ENCODE results near the gene GRM5.
A peak's percentile ranks its signal among the peaks of the same experiment; 100 is the strongest.
"Not testable (repeated sequence)": the region's sequence is repeated elsewhere in the genome, so short reads cannot be mapped to it uniquely, and the experiment has no call there.

Gene GRM5

DNA sequence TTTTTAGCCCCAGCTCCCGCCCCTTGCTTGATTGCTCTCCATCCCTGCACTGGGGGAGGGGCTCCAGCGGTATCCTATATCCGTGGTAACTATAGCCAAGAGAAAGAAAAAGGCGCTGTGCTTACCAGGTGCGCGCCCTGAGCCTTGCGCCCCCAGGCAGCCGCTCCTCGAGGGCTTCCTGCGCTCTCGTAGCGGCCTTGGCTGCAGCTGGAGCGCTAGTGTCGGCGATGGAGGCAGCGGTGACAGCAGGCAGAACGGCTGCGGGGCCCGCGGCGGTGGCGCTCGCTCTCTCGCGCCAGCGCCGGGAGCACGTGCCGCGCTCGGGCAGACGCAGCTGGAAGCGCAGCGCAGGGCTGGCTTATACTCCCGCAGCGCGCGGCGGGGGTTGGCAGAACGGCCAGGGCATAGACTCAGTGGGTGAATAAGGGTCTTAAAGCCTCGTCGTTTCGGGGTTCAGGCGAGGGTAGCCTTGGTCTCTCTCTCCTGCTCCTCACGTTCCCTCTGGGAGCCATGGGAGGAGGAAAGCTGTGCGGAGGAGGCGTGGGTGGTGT, at the start of gene GRM5:
Gene GRM5 (minus strand): TSS at position 332 of the 551 bp plus-strand sequence. CDS start 18,110 bp downstream, outside the sequence.
- not testable (repeated sequence) for DNase-seq (ENCODE audit: low read depth in 1 of 2, low spot score in 1 of 2)

DNA sequence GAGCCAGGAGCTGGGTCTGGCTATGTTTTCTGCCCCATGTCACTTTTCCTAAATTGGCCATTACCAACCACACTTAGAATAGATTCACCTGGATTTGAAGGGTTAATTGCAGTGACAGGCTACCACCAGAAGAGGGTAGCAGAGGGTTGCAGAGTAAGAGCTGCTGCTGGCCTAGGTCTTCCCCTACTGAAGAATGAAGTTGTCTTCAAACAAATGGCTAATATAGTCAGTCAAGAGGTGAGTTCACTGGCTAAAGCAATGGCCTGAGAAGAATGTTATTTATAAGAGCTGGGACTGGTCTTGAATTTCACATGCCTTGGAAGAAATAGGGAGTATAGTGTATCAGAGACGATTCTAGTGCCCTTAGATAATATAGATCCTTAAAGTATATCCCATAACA, 32.2 kb upstream of the GRM5 start:
- in situ Hi-C loops (cut with HindIII; ENCODE audit: low pct_unique_long_range_greater_than_20kb, low sequenced_read_pairs), result not testable (repeated sequence)
- DNase-seq (ENCODE audit: low read depth in 1 of 2, low spot score in 1 of 2), result peak; percentile 0 to 63

More for the DNA sequence above, at the start of gene GRM5:
- in situ Hi-C loops (cut with HindIII; ENCODE audit: low pct_unique_long_range_greater_than_20kb, low sequenced_read_pairs), result not testable (repeated sequence)

DNA sequence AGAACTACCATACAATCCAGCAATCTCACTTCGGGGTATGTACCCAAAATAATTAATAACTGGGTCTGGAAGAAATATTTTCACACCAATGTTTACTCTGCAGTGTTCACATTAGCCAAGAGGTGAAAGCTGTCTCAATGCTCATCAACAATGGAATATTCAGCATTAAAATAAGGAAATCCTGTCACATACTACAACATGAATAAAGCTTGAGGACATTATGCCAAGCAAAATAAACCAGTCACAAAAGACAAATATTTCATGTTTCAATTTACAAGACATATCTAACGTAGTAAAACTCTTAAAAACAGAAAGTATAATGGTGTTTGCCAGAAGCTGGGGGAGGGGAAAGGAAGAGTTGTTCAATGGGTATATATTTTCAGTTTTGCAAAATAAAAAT, 28.0 kb upstream of the GRM5 start:
- in situ Hi-C loops (cut with HindIII; ENCODE audit: low pct_unique_long_range_greater_than_20kb, low sequenced_read_pairs); DNase-seq (ENCODE audit: low read depth in 1 of 2, low spot score in 1 of 2): not testable (repeated sequence)

DNA sequence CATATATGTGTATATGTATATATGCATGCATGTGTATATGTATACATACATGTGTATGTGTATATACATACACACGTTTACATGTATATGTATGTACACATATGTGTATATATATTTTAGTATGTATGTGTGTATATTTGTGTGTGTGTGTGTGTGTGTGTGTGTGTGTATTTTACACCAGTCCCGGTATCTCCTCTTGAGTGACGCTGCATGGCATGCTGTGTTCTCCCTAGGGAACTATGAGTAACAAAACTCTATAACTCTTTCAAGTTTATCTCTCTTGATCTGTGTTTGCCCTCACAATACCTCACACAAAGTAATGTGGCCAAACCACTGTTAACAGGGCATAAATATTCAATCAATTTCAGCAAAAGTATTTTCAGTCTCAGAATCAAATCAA, 19.2 kb upstream of the GRM5 start:
- DNase-seq (ENCODE audit: low read depth in 1 of 2, low spot score in 1 of 2); in situ Hi-C loops (cut with HindIII; ENCODE audit: low pct_unique_long_range_greater_than_20kb, low sequenced_read_pairs): not testable (repeated sequence)

DNA sequence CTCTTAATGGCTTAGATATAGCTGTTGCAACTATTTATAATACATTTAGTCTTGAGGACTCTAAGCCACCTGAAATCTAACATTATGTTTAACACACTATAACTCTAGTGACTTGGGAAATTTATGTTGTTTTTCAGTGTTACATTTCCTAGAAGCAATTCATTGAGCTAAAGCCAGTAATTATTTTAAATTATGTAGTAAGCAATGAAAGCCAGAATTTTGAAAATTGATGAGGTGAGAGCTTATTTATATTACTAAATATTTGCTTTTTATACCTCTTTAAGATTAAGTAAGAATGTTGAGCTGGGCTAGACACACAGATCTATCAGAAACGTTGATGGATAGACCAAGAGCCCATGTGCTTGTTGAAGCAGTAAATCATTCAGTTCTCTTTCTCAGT, 5.1 kb upstream of the GRM5 start:
- DNase-seq (ENCODE audit: low read depth in 1 of 2, low spot score in 1 of 2); in situ Hi-C loops (cut with HindIII; ENCODE audit: low pct_unique_long_range_greater_than_20kb, low sequenced_read_pairs): not testable (repeated sequence)

DNA sequence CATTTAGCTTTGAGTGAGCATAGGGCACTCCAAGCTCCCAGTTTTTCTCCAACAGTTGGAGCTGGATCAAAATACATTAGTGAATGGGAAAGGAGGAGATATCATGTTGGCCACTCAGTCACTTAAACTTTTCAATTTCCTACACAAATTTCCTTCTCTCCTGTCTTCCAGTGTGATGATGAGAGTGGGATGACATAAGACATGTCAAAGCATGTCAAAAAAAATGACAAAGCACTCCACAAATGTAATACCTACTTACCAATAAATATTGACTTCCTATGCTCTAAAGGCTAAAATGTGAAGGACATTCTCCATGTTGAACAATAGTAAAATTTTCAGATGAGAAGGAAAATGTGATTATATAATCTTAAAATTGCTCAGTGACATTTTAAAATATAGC, 1.5 kb upstream of the GRM5 start:
- DNase-seq (ENCODE audit: low read depth in 1 of 2, low spot score in 1 of 2), result no peak
- no peak for TF ChIP-seq JUND (IDR thresholded peaks at IDR 0.05; ENCODE audit: low read depth)
- in situ Hi-C loops (cut with HindIII; ENCODE audit: low pct_unique_long_range_greater_than_20kb, low sequenced_read_pairs), result no loop called here

DNA sequence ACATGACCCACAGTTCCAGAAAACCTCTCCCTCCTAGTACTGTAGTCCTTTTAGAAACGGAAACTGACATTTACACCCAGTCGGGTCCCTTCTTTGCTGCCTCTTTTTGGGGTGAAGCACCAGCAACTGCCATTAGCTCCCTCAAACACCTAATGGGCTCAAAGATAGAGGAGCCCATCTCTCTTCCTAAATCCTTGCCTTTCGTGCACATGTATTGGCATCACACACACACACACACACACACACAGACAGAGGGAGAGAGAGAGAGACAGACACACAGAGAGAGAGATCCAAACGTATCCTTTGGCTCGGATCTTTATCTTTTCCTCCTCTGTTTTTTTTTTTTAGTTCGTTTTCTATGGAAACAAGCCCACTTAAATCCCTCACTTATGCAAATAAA, 716 bp downstream of the GRM5 start:
- no peak for TF ChIP-seq JUND (IDR thresholded peaks at IDR 0.05; ENCODE audit: low read depth)
- in situ Hi-C loops (cut with HindIII; ENCODE audit: low pct_unique_long_range_greater_than_20kb, low sequenced_read_pairs), result no loop called here
- DNase-seq (ENCODE audit: low read depth in 1 of 2, low spot score in 1 of 2), result no peak

DNA sequence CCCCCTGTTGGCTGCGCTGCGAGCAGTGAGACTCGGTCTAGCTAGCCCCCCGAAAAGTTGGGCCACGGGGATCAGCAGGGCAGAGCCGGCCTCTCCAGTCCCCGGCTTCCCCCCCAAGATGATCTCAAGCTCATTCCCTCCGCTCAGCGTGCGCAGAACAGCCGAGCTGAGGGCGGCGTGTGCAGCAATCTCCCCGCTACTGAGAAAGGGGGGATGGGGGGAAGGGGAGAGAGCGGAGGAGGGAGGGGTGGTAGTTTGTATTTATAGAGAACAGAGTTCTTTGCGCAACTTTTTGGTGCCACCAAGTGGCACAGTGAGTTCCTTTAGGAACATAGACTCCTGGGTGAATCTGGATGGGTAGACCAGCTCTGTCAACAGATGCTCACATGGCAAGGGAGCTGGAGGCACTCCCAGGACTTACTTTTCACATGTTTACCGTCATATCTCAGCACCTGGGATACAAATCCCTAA, 2.3 kb downstream of the GRM5 start:
- in situ Hi-C loops (cut with HindIII; ENCODE audit: low pct_unique_long_range_greater_than_20kb, low sequenced_read_pairs), result not testable (repeated sequence)
- peak in 1 of 2 experiments; percentile 12 for DNase-seq (ENCODE audit: low read depth in 1 of 2, low spot score in 1 of 2)

DNA sequence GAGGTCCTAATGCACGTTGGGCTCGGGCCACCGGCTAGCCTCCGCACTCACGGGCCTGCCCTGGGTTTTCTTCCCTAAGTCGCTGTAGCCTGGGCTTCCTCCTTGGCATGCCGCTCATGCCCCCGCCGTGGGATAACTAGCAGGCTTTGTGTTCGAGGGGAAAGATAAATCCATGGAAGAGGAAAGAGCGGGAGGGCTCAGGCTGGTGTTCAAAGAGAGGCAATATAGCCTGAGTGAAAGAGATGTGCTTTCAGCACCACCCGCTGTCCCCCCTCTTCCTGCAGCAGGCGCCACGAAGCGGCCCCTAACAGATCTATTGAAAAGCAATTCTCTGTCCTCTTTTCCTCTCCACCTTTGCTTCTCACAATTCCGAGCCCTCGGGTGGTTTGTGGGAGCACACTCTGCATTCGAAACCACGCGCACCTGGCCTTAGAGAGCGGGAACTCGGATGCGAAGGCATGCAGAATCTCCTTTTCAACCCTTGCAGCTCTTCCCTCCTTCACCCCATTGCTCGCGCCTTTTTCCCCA, 2.9 kb downstream of the GRM5 start:
- DNase-seq (ENCODE audit: low read depth in 1 of 2, low spot score in 1 of 2), result peak in 1 of 2 experiments; percentile 18
- in situ Hi-C loops (cut with HindIII; ENCODE audit: low pct_unique_long_range_greater_than_20kb, low sequenced_read_pairs), result not testable (repeated sequence)

DNA sequence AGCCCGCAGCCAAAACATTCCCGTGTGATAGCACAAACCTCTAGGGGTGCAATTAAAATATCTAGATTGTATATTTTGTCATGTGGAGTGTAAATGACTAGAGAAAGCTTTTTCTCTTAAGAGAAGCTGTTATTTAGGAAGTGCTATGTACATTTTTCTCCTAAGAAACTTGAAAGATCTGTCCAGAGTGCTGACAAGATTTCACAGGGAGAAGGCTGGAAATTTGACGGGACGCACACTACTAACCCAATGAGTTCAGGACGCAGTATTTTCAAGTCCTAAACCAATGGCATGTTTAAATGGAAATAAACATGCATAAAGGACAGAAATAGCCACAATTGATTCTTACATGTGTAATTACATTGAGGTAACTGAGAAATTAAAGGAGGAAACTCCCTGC, 3.9 kb downstream of the GRM5 start:
- in situ Hi-C loops (cut with HindIII; ENCODE audit: low pct_unique_long_range_greater_than_20kb, low sequenced_read_pairs), result not testable (repeated sequence)
- peak in 1 of 2 experiments; percentile 64 for DNase-seq (ENCODE audit: low read depth in 1 of 2, low spot score in 1 of 2)

DNA sequence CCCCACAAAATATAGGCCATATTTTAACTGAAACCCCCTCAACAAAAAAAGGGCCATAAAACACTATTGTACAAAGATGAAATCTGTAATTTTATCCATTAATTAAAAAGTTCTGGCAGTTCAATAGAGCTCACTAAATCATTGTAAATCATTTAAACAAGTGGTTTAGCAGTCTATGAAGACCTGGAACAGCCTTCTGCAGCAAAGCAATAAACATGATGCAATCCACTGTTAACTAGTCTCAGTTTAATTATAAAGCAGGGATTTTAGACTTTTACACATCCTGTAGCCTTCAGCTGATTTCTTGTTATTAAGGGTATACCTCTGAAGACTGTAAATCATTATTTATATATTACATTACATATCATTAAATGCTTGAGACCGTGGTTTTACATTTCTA, 8.4 kb downstream of the GRM5 start:
- DNase-seq (ENCODE audit: low read depth in 1 of 2, low spot score in 1 of 2), result not testable (repeated sequence)

DNA sequence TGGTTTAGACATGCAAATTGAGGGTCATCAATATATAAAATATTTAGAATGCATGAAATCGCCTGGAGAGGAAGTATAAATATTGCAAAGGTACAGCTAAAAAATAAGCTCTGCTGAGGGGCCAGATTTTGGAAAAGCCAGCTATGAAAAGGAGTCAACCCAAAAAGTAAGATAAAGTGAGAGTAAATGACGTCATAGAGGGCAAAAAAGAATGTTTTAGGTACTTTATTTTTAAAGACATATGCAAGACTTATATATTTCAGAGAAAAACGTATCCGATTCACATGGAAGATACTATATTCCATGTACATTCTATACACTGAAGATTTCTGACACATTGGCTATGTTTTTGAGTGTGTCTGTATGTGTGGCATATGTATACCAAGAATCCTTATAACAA, 13.6 kb downstream of the GRM5 start:
- TF ChIP-seq JUND (IDR thresholded peaks at IDR 0.05; ENCODE audit: low read depth), result no peak
- DNase-seq (ENCODE audit: low read depth in 1 of 2, low spot score in 1 of 2), result no peak
- in situ Hi-C loops (cut with HindIII; ENCODE audit: low pct_unique_long_range_greater_than_20kb, low sequenced_read_pairs), result no loop called here

More for the DNA sequence above, 8.4 kb downstream of the GRM5 start:
- in situ Hi-C loops (cut with HindIII; ENCODE audit: low pct_unique_long_range_greater_than_20kb, low sequenced_read_pairs), result not testable (repeated sequence)

DNA sequence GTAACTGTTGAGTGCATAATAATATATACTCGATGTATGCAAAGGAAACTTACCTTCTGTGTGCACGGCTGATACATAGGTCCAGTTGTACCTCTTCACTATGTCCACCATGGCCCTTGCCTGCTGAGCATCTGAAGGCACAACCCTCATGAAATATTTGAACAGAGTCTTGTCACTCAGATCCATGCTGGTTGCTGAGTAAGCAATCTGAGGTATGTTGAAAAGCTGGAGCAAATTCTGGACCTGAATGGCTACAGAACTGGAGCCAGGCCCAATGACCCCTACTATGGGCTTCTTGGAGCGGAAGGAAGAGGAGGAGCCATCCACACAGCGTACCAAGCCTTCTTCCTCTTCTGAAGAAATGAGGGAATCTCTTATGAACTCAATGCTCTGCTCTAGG, 18.6 kb downstream of the GRM5 start:
- in situ Hi-C loops (cut with HindIII; ENCODE audit: low pct_unique_long_range_greater_than_20kb, low sequenced_read_pairs); DNase-seq (ENCODE audit: low read depth in 1 of 2, low spot score in 1 of 2): not testable (repeated sequence)

DNA sequence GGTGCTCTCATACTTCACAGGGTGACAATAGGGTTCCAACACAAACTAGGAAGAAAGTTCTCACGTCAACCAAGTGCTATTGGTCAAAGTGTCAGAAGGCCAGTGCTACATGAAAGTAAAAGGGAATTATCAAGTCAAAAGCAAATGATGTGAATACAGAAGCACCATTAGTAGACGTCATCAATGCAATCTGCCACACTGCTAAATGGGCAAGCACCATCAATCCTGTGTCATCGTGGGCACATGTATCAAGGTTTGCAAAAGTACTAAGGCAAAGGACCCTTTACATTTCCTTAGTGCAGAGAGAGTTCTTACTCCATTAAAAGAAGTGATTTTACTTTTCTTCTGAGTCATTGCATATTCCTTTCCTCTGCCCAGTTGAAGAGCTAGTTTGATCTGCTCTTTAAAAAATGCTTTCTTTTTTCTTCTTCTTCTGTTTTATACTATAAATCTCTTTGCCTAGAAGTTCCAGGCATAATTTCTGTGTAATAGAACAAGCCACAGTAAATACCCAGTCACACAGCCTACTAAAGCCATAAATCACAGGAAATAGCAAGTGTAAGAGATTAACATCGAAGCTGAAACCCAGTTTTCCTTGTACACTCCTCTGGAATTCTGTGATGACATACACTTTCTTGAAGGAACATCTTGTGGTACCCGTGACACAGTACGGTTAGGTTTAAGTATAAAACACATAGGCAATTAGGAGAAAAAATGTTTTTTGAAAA, 21.8 kb downstream of the GRM5 start:
- DNase-seq (ENCODE audit: low read depth in 1 of 2, low spot score in 1 of 2); in situ Hi-C loops (cut with HindIII; ENCODE audit: low pct_unique_long_range_greater_than_20kb, low sequenced_read_pairs): not testable (repeated sequence)

DNA sequence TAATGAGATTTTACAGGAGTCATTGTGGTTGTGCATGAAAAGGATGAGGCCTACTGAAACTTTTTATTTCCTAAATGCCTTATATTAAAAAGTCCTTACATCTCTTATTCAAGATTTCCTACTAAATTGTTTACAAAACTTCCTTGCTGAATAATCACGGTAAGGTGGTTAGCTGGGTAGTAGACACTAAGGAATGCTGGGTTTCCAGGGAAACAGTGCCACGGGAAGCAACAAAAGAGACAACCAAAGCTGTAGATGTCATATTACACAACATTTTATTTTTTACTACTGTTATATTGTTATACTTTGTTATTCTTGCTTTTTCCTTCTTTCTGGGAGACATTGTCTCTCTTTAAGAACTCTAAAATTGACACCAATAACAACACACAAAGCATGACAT, 36.1 kb downstream of the GRM5 start:
- in situ Hi-C loops (cut with HindIII; ENCODE audit: low pct_unique_long_range_greater_than_20kb, low sequenced_read_pairs); DNase-seq (ENCODE audit: low read depth in 1 of 2, low spot score in 1 of 2): not testable (repeated sequence)
